Esophagus muscularis mucosa (tissue), 3 donors: ENCODE measurements around the gene NR2F1.

Source experiments
- POLR2A ChIP-seq: fragments of 450-650 bp; IDR thresholded peaks from one replicate; pipeline ENCODE4 v1.6.1; 2017; ENCODE audit warnings: antibody characterized with exemption, moderate library complexity, mild to moderate bottlenecking, low read depth
- POLR2AphosphoS5 ChIP-seq, 2 donors: sonication (generic); formaldehyde crosslinking; IDR thresholded peaks; one replicate each; pipeline ENCODE4 v1.6.1; 2017; ENCODE audit warnings: antibody characterized with exemption in 2 of 2
- TF ChIP-seq, protein P1 (sequence below), 3 experiments: fragments of 200-600 bp in 2 of 3; fragments of 450-650 bp in 1 of 3; sonication (generic) in 2 of 3; IDR thresholded peaks; one replicate each; pipeline ENCODE4 v1.5.1; 2017 to 2019; ENCODE audit warnings: antibody characterized with exemption in 3 of 3, mild to moderate bottlenecking in 2 of 3, moderate library complexity in 1 of 3

DNA sequence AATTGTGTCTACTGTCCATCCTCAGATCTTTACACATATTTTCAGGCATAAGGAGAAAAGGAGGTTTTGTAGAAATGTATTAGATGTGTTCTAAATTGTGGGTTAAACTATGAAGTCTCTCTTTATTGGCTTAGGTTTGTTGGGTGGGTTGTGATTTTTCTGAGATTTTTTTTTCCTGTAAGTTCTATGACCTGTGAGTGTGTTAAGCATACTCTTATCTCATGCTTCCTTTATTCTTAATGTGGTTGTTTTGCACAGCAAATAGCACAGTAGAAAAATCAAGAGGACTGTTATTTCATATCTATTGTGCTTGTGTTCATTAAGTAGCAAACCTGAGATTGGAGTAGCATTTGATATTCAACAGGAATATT, 23.3 kb downstream of the NR2F1 start:
- TF ChIP-seq POLR2A (no peak), POLR2AphosphoS5 (IDR thresholded peaks at IDR 0.05) (no peak)
- TF ChIP-seq, protein P1, sequence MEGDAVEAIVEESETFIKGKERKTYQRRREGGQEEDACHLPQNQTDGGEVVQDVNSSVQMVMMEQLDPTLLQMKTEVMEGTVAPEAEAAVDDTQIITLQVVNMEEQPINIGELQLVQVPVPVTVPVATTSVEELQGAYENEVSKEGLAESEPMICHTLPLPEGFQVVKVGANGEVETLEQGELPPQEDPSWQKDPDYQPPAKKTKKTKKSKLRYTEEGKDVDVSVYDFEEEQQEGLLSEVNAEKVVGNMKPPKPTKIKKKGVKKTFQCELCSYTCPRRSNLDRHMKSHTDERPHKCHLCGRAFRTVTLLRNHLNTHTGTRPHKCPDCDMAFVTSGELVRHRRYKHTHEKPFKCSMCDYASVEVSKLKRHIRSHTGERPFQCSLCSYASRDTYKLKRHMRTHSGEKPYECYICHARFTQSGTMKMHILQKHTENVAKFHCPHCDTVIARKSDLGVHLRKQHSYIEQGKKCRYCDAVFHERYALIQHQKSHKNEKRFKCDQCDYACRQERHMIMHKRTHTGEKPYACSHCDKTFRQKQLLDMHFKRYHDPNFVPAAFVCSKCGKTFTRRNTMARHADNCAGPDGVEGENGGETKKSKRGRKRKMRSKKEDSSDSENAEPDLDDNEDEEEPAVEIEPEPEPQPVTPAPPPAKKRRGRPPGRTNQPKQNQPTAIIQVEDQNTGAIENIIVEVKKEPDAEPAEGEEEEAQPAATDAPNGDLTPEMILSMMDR (IDR thresholded peaks at IDR 0.05) = no peak
